GOT3 (cell line): Measurements from ENCODE around the gene NME3.
"Not testable (repeated sequence)": the region's sequence is repeated elsewhere in the genome, so short reads cannot be mapped to it uniquely, and the experiment has no call there.

Experiments
- DNase-seq: peaks from one replicate; lab custom pipeline; 2025; ENCODE audit warnings: mixed read lengths; lab: John Stamatoyannopoulos, UW

The NME3 gene

DNA sequence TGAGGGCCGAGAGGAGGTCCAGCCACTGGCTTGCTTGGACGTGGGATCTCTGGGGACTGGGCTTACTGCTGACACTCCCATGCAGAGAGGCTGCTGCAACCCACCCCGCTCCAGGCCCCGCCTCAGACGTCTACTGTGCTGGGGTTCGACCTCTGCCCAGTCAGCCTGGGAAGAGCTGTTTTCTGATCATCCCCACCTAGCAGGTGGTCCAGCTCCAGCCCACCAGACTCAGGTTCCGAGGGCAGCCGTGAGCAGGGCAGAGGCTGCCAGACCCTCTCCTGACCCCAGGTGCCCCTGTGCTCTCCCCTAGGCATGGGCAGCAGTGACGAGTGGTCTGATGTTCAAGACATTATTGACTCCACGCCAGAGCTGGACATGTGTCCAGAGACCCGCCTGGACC, 23.4 kb downstream of the NME3 start:
- no peak for DNase-seq

DNA sequence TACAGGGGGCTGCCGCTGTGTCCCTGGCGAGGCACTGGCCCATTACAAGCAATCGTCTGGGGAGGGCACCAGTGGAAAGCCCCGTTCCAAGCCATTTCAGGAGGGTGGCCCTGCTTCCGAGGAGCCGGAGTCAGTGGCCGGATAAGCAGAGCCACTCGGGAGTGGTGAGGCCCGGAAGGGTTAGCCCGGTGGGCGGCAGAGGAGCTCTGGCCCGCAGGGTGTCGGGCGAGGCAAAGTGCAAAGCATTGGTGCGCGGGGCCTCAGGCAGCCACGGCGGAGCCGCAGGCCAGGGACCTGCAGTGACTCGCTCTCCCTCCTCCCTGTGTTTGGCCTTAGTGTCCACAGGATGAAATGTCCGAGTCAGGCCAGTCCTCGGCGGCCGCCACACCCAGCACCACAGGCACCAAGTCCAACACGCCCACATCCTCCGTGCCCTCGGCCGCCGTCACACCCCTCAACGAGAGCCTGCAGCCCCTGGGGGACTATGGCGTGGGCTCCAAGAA, 24.6 kb downstream of the NME3 start:
- no peak for DNase-seq

- DNase-seq: no peak
Measured at GRCh38 chr16:1745900-1746692, 25.2 kb downstream of the NME3 start.

- no peak for DNase-seq
Measured at GRCh38 chr16:1745181-1745899, 26.0 kb downstream of the NME3 start.

GRCh38 chr16:1744338-1744840, 27.0 kb downstream of the NME3 start:
- no peak for DNase-seq

- DNase-seq: no peak
Measured at GRCh38 chr16:1743376-1744337, 27.7 kb downstream of the NME3 start.

DNA sequence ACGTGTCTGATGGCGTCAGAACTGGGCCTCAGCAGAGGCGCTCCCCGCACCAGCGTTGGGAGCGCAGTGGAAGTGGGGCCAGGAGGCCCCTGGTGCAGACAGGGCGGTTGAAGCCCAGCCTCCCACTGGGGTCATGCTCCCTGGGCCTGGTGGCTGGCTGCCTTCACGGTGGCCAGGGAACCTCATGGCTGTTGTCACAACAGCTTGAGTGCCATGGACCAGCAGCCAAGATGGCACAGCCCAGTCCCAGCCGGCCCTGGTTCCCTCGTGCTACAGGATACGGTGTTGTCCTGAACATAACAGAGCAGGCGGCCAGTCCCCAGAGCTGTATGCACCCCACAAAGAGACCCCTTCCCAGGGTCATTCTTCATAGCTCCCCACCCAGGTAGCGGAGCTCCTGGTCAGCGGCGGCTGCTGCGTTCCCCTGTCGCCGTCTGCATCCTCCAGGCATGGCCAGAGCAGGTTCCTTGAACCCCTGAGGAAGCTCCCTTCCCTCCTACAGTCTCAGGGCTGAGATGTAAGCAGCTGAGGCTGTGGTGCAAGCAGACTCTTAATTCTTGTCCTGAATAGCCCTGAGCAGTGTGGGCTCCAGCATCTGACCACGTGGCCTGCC, 29.7 kb downstream of the NME3 start:
- DNase-seq: no peak

DNA sequence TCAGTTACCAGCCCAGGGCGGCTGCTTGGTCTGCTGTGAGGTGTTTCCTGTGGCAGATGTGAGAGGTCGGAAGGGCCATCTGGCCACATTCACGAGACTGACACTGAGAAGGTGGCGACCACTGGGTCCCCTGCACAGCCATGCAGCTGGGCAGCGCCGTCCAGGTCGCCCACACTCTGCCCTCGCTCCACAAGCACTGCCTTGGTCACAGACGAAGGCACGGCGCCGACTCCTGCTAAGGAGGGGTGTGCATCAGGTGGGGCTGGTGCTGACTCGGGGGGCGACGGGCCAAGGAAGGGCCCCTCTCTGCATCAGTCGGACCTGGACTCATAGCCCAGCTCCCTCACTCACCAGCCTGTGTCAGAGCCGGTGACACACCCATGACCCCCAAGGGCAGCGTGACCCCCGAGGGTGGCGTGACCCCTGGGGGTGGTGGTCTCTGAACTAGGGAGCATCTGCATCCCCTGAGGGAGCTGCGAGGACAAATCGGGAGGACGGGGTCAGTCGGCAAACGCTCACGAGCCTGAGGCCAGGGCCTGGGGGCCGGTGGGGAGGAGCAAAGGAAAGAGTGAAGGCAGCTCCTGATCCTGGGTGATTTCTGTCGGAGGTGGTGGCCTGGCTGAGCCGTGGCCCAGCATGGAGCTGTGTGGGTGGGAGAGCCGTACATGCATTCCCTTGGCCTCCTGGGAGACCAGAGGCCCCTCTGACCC, 30.4 kb downstream of the NME3 start:
- DNase-seq: no peak

- no peak for DNase-seq
Measured at GRCh38 chr16:1740234-1740633, 31.1 kb downstream of the NME3 start.

- no peak for DNase-seq
Measured at GRCh38 chr16:1734816-1735215, 36.5 kb downstream of the NME3 start.

DNA sequence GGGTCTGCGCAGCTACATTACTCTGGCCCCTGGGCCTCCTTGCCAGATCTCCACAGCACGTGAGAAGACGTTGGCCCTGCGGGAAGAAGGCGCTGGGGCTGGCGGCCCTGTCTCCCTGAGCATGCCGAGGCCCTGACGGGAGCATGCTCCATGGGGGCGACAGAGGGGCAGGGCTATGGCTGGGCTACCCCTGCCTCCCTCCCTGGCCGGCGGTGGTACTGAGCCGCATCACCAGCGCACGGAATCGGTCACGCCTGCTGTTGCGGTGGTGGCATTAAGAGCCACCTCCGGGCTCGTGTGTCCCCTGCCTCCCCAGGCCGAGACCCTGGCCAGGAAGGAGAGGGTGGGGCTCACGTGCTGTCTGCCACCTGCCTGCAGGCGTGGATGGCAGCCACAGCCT, 37.2 kb downstream of the NME3 start:
- no peak for DNase-seq

GRCh38 chr16:1732551-1732987, 38.8 kb downstream of the NME3 start:
- not testable (repeated sequence) for DNase-seq

DNA sequence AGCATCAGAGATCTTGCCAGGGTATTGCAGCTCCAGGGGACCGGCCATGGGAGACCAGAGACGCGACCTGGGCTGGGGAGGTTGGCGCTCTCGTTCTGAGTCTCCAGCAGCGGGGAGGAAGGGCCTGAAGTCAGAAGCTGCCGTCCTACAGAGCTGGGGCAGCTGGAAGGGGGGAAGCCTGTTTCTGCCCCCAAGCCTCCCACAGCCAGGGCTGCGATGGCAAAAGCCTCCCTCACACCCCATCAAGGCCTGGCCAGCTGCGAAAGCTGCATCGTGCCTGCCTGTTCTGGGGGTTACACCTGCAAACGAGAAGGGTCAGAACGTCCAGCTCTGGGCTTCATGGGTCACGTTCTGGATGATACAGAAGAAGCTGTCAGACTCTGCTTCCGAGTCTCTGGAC, 39.3 kb downstream of the NME3 start:
- DNase-seq: no peak

DNA sequence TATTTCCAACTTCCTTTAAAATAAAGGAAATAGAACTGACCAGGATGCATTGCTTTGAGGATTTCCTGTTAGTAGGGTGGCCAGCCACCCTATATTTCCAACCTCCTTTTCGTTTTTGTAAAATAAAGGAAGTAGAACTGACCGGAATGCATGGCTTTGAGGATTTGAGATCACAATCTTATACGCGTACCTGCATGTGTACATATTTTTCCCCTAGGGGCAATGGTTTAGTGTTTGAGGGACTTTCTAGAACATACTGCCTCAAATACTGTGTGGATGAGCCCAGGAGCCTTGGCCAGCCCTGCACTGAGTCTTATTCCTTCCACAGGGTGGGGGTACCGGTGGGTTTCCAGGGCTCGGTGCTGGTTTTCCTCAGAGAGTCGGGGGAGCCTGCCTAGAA, 39.7 kb downstream of the NME3 start:
- no peak for DNase-seq

DNA sequence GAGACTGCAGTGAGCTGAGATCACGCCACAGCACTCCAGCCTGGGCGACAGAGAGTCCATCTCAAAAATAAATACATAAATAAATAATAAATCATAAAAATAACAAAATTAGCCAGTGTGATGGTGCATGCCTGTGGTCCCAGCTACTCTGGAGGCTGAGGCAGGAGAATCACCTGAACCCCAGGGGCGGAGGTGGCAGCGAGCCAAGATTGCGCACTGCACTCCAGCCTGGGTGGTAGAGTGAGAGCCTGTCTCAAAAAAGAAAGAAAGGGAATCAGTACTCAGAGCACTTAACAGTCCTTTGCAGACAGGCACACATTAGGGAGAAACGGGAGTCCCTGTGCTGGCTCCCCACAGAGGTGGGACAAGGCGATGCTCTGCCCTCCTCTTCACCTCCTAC, 40.3 kb downstream of the NME3 start:
- no peak for DNase-seq

GRCh38 chr16:1729445-1729844, 41.9 kb downstream of the NME3 start:
- no peak for DNase-seq

DNA sequence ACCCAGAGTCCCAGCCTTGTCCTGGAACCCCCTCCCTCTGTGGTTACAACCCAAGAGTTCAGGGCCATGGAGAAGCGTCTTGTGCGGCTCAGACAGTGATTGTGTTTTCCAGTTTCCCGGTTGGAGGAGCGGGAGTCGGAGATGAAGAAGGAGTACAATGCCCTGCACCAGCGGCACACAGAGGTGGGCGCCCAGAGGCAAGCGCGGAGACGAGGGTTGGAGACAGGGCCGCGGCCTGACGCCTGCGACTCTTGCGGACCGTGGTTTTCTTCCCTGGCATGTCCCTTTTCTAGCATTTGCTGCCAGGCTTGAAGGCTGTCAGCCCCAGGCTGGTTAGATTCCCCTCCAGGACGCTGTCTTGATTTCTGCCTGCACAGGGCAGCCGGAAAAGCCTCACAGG, 42.3 kb downstream of the NME3 start:
- no peak for DNase-seq

- no peak for DNase-seq
Measured at GRCh38 chr16:1727651-1728624, 43.4 kb downstream of the NME3 start.

GRCh38 chr16:1726661-1727502, 44.5 kb downstream of the NME3 start:
- DNase-seq: no peak
